ENCODE measurements around the gene KLHL35.
"Not testable (repeated sequence)": the region's sequence is repeated elsewhere in the genome, so short reads cannot be mapped to it uniquely, and the experiment has no call there.

GRCh38 chr11:75409971-75410370, 23.0 kb downstream of the KLHL35 start:
- not testable (repeated sequence) for TF ChIP-seq CTCF (IDR thresholded peaks at IDR 0.05; ENCODE audit: low read depth, low read length, poor library complexity, severe bottlenecking); EZH2phosphoT487 (IDR thresholded peaks at IDR 0.05; ENCODE audit: borderline replicate concordance, low read length)
